GM18520 (cell line): ENCODE measurements around the gene CLEC7A.

ENCODE experiments used
- ATAC-seq: cut with Tn5 transposase; IDR thresholded peaks from one replicate; pipeline ENCODE4 v1.9.1; 2021; ENCODE audit not compliant: unreplicated experiment

Gene CLEC7A

GRCh38 chr12:10142976-10143589 lies 13.1 kb upstream of the CLEC7A start:
- no peak for ATAC-seq

GRCh38 chr12:10140001-10140400 lies 10.0 kb upstream of the CLEC7A start:
- no peak for ATAC-seq

- ATAC-seq, result no peak
These were observed 6.7 kb upstream of the CLEC7A start for GRCh38 chr12:10136637-10137205.

- ATAC-seq, result no peak
These were observed 5.1 kb upstream of the CLEC7A start for GRCh38 chr12:10135126-10135525.

GRCh38 chr12:10132850-10133370 lies 2.9 kb upstream of the CLEC7A start:
- no peak for ATAC-seq

- ATAC-seq, result no peak
These were observed 1.2 kb upstream of the CLEC7A start for GRCh38 chr12:10131111-10131690.

GRCh38 chr12:10128687-10129086 lies 1.3 kb downstream of the CLEC7A start:
- no peak for ATAC-seq

- ATAC-seq, result no peak
These were observed 3.6 kb downstream of the CLEC7A start for GRCh38 chr12:10126413-10126812.

GRCh38 chr12:10122689-10123088 lies 7.3 kb downstream of the CLEC7A start:
- no peak for ATAC-seq

GRCh38 chr12:10121278-10121677 lies 8.7 kb downstream of the CLEC7A start:
- ATAC-seq, result no peak

- ATAC-seq, result no peak
These were observed 10.9 kb downstream of the CLEC7A start for GRCh38 chr12:10119066-10119465.

- no peak for ATAC-seq
These were observed 14.1 kb downstream of the CLEC7A start for GRCh38 chr12:10115890-10116289.

GRCh38 chr12:10115311-10115710 lies 14.7 kb downstream of the CLEC7A start:
- ATAC-seq, result no peak

- no peak for ATAC-seq
These were observed 16.1 kb downstream of the CLEC7A start for GRCh38 chr12:10113920-10114319.

GRCh38 chr12:10113075-10113474 lies 16.9 kb downstream of the CLEC7A start:
- no peak for ATAC-seq

GRCh38 chr12:10111451-10111850 lies 18.5 kb downstream of the CLEC7A start:
- no peak for ATAC-seq

- no peak for ATAC-seq
These were observed 19.6 kb downstream of the CLEC7A start for GRCh38 chr12:10110256-10110844.

GRCh38 chr12:10102322-10102721 lies 27.7 kb downstream of the CLEC7A start:
- ATAC-seq, result no peak

GRCh38 chr12:10101648-10102220 lies 28.3 kb downstream of the CLEC7A start:
- ATAC-seq, result no peak

GRCh38 chr12:10101042-10101579 lies 28.9 kb downstream of the CLEC7A start:
- ATAC-seq, result no peak

- ATAC-seq, result no peak
These were observed 31.2 kb downstream of the CLEC7A start, which contains the start of gene CLEC1A for GRCh38 chr12:10098791-10099190. CLEC1A (minus strand) TSS chr12:10098985; CDS start chr12:10098922, 63 bp downstream.
